WI38 (cell line): ENCODE measurements around the gene COX7B2.

Experiments used
- H3K4me3 ChIP-seq: 2 replicates; pipeline ENCODE4 v1.5.1; 2011; ENCODE audit warnings: low read depth, mild to moderate bottlenecking, control low read depth, low read length
- CTCF ChIP-seq: IDR thresholded peaks from 2 replicates; pipeline ENCODE4 v1.5.1; 2012; ENCODE audit warnings: low read depth, mild to moderate bottlenecking, control low read depth, low read length

Gene COX7B2

GRCh38 chr4:46793036-46793435 lies 116.0 kb downstream of the COX7B2 start:
- no peak for TF ChIP-seq CTCF

GRCh38 chr4:46781434-46782092 lies 127.5 kb downstream of the COX7B2 start:
- TF ChIP-seq CTCF = no peak
- H3K4me3 ChIP-seq = no peak overlapping the region

More at GRCh38 chr4:46793036-46793435, 116.0 kb downstream of the COX7B2 start:
- no peak overlapping the region for H3K4me3 ChIP-seq

GRCh38 chr4:46765465-46765864 lies 143.6 kb downstream of the COX7B2 start:
- TF ChIP-seq CTCF = no peak
- H3K4me3 ChIP-seq = no peak overlapping the region

- H3K4me3 ChIP-seq = no peak overlapping the region
- TF ChIP-seq CTCF = no peak
Measured at GRCh38 chr4:46730075-46730474, 179.0 kb downstream of the COX7B2 start.

- TF ChIP-seq CTCF = no peak
Measured at GRCh38 chr4:46720055-46720454, 189.0 kb downstream of the COX7B2 start.

GRCh38 chr4:46717950-46718349 lies 191.1 kb downstream of the COX7B2 start:
- no peak overlapping the region for H3K4me3 ChIP-seq
- TF ChIP-seq CTCF = no peak

More at GRCh38 chr4:46720055-46720454, 189.0 kb downstream of the COX7B2 start:
- H3K4me3 ChIP-seq = no peak overlapping the region

- H3K4me3 ChIP-seq = no peak overlapping the region
- no peak for TF ChIP-seq CTCF
Measured at GRCh38 chr4:46715468-46715867, 193.6 kb downstream of the COX7B2 start.
